Ureter (tissue), 1 donor: Measurements from ENCODE around the gene ZAP70. TPM values are rescaled to one million over a fixed set of nuclear protein-coding genes. Genes with fewer than 3 reads are reported as not detected.
"Not testable (repeated sequence)": the region's sequence is repeated elsewhere in the genome, so short reads cannot be mapped to it uniquely, and the experiment has no call there.

Source experiments
- DNase-seq: peaks from one replicate; pipeline ENCODE4 v3.0.0-alpha.2; 2020; ENCODE audit warnings: low spot score
- total RNA-seq: library from RNA; stranded (reverse); gene quantifications from one replicate; pipeline ENCODE4 v1.2.4, GENCODE V29; 2023
- donor health status: DM: yes; HTN: yes; CAD: no.

Gene ZAP70
- total RNA-seq, 1 donor from 2014 or later = 5.2 TPM

DNA sequence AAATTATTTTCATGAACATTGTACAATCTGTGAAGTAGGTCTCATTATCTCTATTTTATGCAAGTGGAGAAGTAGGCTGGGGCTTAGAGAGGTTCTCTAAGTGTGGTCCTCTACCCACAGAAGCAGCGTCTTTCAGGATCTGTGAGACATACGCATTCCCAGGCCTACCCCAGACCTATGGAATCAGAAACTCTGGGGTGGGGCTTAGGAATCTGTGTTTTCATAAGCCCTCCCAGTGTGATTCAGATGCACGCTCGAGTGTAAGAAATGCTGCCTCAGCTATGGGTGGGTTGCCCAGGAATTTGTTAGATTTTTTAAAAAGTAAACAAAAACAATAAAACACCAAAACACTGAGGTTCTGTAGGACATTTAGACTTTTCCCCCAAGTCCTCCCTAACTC, 14.8 kb upstream of the ZAP70 start:
- DNase-seq = no peak

DNA sequence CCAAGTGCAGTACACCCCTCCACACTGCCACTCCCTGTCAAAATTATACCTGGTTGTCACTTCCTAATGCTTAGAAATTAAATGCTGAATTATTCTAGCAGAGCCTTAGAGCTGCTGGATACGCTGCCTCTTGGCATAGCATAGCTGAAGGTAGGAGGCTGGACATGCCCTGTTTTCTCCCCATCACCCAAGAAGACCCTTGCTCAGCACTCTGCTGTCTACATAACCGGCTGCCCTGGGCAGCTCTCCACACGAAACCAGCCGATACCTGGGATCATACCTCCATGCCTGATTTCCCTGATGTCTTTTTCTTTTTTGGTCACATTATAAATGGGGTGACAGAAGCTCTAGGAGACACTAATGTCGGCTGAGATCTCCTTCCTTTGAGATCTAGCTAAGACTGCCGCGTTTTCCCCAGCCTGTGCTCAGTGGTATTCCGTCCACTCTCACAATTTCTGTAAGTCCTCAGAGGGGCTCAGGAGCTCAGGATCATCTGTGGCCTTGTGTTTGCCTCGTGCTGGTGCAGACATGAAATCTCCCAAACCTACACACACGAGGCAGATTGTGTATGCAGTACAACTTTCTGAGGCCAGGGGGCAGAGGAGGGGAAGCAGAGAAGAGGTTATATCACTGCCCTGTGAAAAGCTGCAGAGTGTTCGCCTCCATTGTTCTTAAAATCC, 13.5 kb upstream of the ZAP70 start:
- DNase-seq = no peak

GRCh38 chr2:97701186-97701585, 12.2 kb upstream of the ZAP70 start:
- DNase-seq = no peak

- DNase-seq = no peak
Observed at GRCh38 chr2:97701851-97702465, 11.4 kb upstream of the ZAP70 start.

DNA sequence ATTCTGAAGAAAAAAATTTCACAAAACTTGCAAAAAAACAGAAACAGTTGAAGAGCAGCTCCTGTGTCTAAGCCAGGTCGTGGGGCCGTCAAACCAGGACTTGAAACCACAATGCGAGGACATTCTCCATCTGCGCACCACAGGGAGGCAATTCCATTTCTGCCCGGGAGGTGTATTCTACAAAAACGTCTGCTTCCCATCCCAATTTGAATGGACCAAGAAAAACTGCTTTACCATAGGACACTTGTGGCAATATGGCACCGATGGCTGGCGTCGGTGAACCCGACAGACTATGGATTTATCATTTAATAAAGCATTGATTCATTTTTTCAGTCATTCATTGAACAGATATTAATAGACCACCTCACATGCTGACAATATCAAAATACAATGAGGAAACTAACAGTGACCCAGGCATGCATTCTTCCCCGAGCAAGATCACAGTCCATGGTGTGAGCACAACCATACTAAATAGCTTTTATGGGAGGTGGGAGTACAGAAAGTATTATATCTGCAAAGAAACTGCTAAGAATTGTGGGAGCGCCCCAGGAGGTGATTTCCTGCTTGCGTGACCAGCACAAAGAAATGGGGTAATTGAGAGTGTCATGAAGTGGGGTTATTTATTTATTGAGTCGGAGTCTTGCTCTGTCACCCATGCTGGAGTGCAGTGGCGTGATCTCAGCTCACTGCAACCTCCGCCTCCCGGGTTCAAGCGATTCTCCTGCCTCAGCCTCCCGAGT, 10.5 kb upstream of the ZAP70 start:
- DNase-seq = no peak

- no peak for DNase-seq
Observed at GRCh38 chr2:97703741-97704140, 9.6 kb upstream of the ZAP70 start.

DNA sequence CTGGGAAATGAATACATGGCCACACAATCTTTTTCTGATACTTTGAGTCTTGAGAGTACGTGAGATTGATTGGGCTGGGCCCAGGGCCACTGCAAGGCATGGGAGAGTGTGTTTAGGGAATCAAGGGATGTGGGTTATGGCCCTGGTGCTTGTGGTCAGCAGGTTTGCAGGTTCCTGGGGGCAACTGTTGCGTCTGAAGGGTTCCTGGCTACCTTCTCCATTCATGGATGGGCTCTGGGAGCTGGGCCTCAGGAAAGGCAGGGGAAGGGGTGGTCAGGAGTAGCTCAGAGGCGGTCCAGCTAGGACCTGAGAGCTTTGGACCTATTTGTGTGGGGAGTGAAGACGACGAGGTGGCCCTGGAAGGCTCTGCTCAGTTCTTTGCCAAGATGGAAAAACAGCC, 8.4 kb upstream of the ZAP70 start:
- no peak for DNase-seq

DNA sequence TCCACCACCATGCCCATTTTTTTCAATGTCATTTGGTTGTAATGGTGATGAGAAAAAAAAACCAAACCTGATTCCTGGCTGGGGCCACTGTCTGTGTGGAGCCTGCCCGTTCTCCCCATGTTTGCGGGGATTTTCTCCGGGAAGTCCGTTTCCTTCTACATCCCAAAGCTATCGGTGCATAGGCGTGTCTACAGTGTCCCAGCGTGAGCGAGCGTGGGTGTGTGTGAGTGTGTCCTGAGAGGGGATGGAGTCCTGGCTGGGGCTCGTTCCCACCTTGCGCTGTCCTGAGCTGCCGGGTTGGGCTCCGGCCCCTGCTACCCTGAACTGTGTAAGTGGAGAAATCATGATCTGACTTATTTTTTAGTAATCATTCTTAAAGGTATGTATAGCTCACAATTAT, 7.3 kb upstream of the ZAP70 start:
- DNase-seq = no peak

DNA sequence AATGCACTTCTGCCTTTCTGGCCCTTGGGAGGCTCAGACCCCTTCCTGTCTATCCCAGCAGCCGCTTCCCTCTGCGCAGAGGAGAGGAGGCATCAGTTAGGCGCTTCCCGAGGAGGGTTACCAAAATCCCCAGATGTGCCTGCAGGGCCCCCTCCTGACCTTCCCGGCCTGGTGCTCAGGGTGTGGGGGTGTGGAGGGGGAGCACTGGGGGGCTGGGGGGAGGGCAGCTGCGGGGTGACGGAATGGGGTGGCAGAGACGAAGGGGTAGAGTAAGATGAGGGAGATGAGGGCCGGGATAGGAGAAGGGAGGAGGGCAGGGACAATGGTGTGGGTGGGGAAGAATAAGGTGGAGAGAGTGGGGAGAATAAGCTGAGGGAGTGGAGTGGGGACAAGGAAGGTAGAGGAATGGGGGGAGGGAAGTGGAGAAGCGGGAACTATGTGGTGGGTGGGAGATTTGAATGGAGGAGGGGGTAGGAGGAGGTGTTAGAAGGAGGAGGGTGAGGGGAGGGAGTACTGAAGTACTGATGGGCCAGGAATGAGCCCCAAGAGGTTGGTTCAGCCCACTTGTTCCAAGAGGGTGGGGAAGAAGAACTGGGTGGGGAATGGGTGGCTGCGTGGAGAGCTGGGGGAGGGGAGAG, 6.5 kb upstream of the ZAP70 start:
- DNase-seq = no peak

DNA sequence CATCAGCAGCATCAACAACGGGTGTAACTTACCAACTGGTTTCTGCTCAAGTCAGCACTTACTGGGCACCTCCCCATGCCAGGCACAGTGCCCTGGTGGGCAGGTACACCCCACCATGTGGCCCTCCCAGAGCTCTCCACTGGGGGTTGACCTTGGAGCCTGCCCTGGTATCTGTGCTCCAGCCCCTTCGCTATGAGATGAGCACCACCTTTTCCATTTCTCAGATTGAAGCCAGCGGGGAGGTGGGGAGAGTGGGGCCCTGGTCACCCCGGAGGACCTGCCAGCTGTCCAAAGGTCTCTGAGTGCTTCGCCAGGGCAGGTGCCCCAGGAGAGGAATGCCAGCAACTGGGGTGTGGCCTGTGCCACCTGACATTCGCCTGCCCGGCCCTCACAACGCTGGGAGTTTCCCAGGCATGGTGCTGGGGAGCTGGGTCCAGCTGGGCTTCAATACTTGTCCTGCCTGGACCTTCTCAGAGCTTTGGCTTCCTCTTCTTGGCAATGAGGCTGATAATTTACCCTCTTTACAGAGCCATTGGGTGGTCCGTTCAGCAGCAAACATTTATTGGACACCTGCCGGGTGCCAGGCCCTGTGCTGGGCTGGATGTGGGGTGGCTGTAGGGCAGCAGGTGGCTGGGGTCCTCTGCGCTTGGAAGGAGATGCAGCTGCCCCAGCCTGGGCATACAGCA, 5.9 kb upstream of the ZAP70 start:
- no peak for DNase-seq

DNA sequence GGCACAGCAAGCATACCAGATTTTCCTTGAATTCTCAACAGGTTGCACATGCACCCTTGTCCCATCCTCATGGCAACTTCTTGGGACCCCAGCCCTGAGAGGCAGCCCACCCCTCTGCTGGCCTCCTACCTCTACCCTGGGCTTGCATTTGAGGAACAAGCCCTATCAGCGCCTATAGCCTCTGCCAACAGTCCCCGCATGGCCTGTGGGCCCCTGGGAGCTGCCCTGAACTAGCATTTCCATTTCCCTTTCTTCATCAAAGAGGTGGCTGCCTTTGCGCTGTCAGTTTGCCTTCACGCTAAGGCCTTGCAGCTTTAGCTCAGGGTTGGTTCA, 5.4 kb upstream of the ZAP70 start:
- DNase-seq = no peak

- DNase-seq = no peak
Observed at GRCh38 chr2:97708608-97709007, 4.8 kb upstream of the ZAP70 start.

- DNase-seq = no peak
Observed at GRCh38 chr2:97711394-97711711, 2.0 kb upstream of the ZAP70 start.

DNA sequence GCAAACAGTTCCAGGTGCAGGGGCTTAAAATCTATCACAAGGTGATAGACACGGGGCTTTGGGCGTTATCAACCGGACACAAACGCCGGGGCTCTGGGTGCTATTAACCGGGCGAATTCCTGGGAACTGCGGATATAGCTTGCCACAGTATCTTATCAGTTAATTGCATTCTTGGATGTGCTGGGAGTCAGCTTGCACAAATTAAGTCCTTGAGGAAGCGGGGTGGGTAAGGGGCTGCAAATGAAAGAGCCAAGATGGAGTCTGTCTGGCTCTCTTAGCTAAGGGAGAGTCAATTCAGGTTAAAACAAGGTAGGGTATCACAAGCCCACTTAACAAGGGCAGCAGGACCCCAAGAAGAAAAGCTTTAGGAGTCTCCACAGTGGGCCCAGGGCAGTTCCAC, 1.2 kb upstream of the ZAP70 start:
- not testable (repeated sequence) for DNase-seq

DNA sequence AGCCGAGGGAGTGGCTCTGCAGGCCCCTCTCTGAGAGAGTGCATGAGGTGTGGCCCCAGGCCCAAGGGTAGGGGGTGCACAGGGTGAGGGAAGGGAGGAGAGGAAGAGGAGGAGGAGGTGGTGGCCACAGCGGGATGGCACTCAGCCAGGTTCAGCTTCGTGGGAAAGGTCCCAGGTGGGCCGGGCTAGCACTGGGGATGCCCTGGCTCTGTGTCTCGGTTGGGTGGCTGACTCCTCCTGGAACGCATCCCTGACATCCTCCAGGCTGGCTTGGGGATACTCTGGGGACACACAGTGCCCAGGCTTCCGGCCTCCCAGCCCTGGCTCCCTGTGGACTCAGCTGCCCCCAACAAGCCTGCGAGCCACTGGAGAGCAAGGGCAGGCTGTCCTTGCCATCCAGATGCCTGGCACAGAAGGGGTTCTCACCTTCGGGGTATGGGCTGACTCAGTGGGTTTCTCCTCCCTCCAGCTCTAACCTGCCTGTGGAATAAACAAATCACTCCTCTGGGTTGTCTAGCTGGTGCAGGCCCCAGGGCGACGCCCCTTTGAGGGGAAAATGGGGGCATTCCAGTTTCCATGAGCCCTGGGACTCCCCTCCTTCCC, 582 bp upstream of the ZAP70 start:
- no peak for DNase-seq

DNA sequence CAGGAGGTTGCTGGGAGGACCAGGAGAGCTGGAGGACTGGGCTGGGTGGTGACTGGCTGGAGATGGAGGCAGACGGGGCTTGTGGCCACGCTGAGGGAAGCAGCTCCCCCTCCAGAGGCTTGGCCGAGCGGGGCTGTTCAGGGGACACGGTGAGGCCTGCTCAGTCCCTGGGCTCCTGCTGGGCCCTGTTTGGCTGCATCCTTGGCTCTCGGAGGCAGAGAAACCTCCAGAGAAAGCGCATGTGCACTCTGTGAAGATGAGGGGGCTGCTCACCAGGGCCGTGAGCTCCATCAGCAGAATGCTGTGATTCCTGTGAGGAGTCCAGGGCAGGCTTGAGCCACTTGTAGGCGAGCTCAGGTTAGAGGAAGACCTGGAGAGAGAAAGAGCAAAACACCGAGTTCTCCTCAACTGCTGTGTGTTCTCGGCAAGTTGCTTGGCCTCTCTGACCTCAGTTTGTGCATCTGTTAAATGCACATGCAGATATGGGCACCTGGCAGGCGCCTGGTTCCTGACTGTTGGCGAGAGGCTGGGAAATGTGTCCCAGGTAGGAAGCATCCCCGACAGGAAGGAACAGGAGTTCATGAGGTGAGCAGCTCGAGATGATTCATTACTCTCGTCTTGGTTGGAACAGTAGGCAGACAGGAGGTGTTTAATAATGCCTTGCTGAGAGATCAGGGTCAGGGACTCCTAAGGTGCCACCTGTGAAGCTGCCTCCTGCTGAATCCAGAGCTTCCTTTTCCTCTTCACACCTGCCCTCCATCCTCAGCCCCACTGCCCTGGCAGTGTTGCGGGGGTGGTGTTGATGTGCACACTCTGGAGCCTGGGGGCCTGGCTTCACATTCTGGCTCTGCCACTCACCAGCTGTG, 941 bp downstream of the ZAP70 start:
- DNase-seq = no peak

DNA sequence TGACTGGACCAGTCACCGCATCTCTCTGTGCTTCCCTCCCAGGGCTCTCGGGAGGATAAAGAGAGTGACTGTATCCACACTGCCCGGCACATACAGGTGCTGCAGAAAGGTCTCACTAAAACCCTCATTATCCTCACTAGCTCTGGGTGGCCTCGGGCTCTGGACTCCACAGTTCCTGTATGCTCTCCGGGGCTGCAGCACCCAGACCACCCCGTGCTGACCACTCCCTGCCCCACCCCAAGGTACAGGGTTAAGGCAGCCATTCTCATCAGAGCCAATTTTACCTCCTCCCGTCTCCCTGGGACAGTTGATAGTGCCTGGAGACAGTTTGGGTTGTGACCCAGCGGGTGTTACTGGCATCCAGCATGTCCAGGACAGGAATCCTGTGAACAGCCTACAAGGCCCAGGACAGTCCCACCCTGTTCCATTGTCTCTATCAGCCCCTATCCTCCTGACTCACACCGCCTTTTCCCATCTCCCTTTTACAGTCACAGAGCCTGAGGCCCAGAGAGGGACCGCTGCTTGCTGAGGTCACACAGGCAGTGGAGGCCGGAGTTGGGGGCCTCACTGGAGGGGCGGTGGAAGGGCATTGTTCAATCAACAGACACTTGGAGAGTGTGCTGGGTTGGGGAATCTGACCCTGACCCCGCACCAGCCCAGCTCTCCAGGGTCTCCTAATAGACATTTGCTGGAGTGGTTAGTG, 1.7 kb downstream of the ZAP70 start:
- DNase-seq = no peak

DNA sequence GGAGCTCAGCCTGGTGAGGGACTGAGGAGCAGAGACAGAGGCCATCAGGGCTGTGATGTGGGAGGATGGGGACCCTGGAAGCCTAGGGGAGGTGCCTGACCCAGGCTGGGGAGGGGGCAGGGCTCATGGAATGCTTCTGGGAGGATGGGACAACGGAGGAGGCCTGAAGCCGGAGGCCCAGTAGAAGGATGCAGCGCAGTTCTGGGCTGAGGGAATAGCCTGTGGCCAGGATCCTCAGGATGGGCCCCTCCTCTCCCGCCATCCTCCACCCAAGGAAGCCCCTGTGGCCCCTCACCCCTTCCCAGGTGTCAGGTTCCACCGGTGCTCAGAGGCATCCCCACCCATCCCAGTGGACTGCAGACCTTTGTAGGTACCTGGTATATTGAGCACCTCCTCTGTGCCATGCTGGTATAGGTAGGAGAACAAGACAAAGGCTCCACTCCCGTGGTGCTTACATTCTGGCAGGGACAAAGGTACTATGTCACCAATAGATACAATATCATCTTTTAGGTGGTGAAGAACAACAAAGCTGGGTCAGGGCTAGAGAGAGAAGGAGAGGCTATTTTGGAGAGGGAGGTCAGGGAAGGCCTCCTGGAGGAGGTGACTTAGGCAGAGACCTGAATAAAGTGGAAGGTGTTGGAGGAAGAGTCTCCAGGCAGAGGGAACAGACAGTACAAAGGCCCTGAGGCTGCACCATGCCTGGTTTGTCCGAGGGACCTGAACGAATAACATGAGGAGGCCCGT, 2.7 kb downstream of the ZAP70 start:
- no peak for DNase-seq
